Measurements from ENCODE around the gene EML6.

The EML6 gene

GRCh38 chr2:54903736-54904554, 180.5 kb downstream of the EML6 start:
- H3K27me3 ChIP-seq (ENCODE audit: insufficient read depth, low read depth, severe bottlenecking): no peaks in the 10 kb centered on the region
- no peak overlapping the region for H3K4me3 ChIP-seq (ENCODE audit: low read depth, low read length)
- no peaks in the 10 kb centered on the region for H3K9me3 ChIP-seq (ENCODE audit: severe bottlenecking)
- no peak for DNase-seq
- TF ChIP-seq CTCF (IDR thresholded peaks at IDR 0.05; ENCODE audit: low read depth, low read length): no peak
- no peak overlapping the region for H3K27ac ChIP-seq
- H3K36me3 ChIP-seq: no peaks in the 10 kb centered on the region

GRCh38 chr2:54904836-54905235, 181.4 kb downstream of the EML6 start:
- Histone ChIP-seq H3K9me3 (ENCODE audit: severe bottlenecking) (no peaks in the 10 kb centered on the region), H3K27ac (no peak overlapping the region), H3K36me3 (no peaks in the 10 kb centered on the region), H3K4me3 (ENCODE audit: low read depth, low read length) (no peak overlapping the region), H3K27me3 (ENCODE audit: insufficient read depth, low read depth, severe bottlenecking) (no peaks in the 10 kb centered on the region)
- no peak for TF ChIP-seq CTCF (IDR thresholded peaks at IDR 0.05; ENCODE audit: low read depth, low read length)
- DNase-seq: no peak

- no peak for DNase-seq
- TF ChIP-seq CTCF (IDR thresholded peaks at IDR 0.05; ENCODE audit: low read depth, low read length): no peak
- H3K27ac ChIP-seq: no peak overlapping the region
- H3K27me3 ChIP-seq (ENCODE audit: insufficient read depth, low read depth, severe bottlenecking): no peaks in the 10 kb centered on the region
- H3K9me3 ChIP-seq (ENCODE audit: severe bottlenecking): no peaks in the 10 kb centered on the region
- no peak overlapping the region for H3K4me3 ChIP-seq (ENCODE audit: low read depth, low read length)
- no peaks in the 10 kb centered on the region for H3K36me3 ChIP-seq
Observed at GRCh38 chr2:54906716-54907115, 183.3 kb downstream of the EML6 start.

- Histone ChIP-seq H3K4me3 (ENCODE audit: low read depth, low read length) (no peak overlapping the region), H3K9me3 (ENCODE audit: severe bottlenecking) (no peaks in the 10 kb centered on the region), H3K36me3 (no peaks in the 10 kb centered on the region), H3K27ac (no peak overlapping the region), H3K27me3 (ENCODE audit: insufficient read depth, low read depth, severe bottlenecking) (no peaks in the 10 kb centered on the region)
- no peak for DNase-seq
- TF ChIP-seq CTCF (IDR thresholded peaks at IDR 0.05; ENCODE audit: low read depth, low read length): no peak
Observed at GRCh38 chr2:54907663-54908062, 184.2 kb downstream of the EML6 start.

GRCh38 chr2:54908591-54908990, 185.1 kb downstream of the EML6 start:
- no peak overlapping the region for H3K27ac ChIP-seq

More at GRCh38 chr2:54908591-54908990, 185.1 kb downstream of the EML6 start:
- Histone ChIP-seq H3K4me3 (ENCODE audit: low read depth, low read length) (no peak overlapping the region), H3K27me3 (ENCODE audit: insufficient read depth, low read depth, severe bottlenecking) (no peaks in the 10 kb centered on the region), H3K9me3 (ENCODE audit: severe bottlenecking) (no peaks in the 10 kb centered on the region), H3K36me3 (no peaks in the 10 kb centered on the region)
- no peak for TF ChIP-seq CTCF (IDR thresholded peaks at IDR 0.05; ENCODE audit: low read depth, low read length)
- DNase-seq: no peak
